Breast epithelium (tissue), 4 donors: ENCODE data around the gene MAB21L4. TPM values are rescaled to one million over a fixed set of nuclear protein-coding genes. Genes with fewer than 3 reads are reported as not detected.
A peak's percentile ranks its signal among the peaks of the same experiment; 100 is the strongest.

Source experiments
- DNase-seq, 2 donors: peaks; one replicate each; pipeline ENCODE4 v3.0.0-alpha.2; 2019; ENCODE audit warnings: low spot score in 2 of 2
- H3K27ac ChIP-seq, 2 donors: fragments of 200-600 bp; sonication (generic) in 1 of 2; one replicate each; pipeline ENCODE4 v1.5.1; 2016 to 2019; ENCODE audit warnings: mild to moderate bottlenecking in 1 of 2
- H3K27me3 ChIP-seq, 2 donors: fragments of 200-600 bp; sonication (generic) in 1 of 2; one replicate each; pipeline versions ENCODE4 v1.5.1 to v1.6.0; 2017 to 2019; ENCODE audit warnings: control low read depth in 1 of 2, mild to moderate bottlenecking in 1 of 2
- H3K36me3 ChIP-seq: fragments of 200-600 bp; one replicate; pipeline ENCODE4 v1.5.1; 2019
- H3K4me1 ChIP-seq, 2 donors: fragments of 200-600 bp; sonication (generic); one replicate each; pipeline ENCODE4 v1.5.1; 2016 to 2019; ENCODE audit warnings: control low read depth in 1 of 2
- H3K4me3 ChIP-seq, 3 donors: fragments of 200-600 bp; sonication (generic); 1 replicate in 2 of 3; 2 replicates in 1 of 3; pipeline ENCODE4 v1.5.1; 2016 to 2019; ENCODE audit warnings: mild to moderate bottlenecking in 3 of 3, moderate library complexity in 2 of 3
- H3K9me3 ChIP-seq, 2 donors: fragments of 200-600 bp; sonication (generic) in 1 of 2; one replicate each; pipeline ENCODE4 v1.5.1; 2016 to 2019; ENCODE audit warnings: control low read depth in 1 of 2
- POLR2A ChIP-seq: fragments of 450-650 bp; IDR thresholded peaks from one replicate; pipeline ENCODE4 v1.6.1; 2016; ENCODE audit warnings: antibody characterized with exemption, mild to moderate bottlenecking, moderate library complexity
- POLR2AphosphoS5 ChIP-seq, 3 donors: sonication (generic); formaldehyde crosslinking; IDR thresholded peaks; one replicate each; pipeline ENCODE4 v1.6.1; 2017; ENCODE audit warnings: antibody characterized with exemption in 3 of 3
- intact Hi-C: fragments of 100-400 bp; cut with DNase I; formaldehyde crosslinking; loops from one replicate; pipeline ENCODE4 v1.15.1; 2023; ENCODE audit warnings: low total_unique reads
- total RNA-seq, 3 donors: library from RNA; depleted of rRNA; stranded (reverse); fragments of >200 nt; gene quantifications; one replicate each; pipeline ENCODE4 v1.1.0, GENCODE V29; 2016
- TF ChIP-seq, protein P1 (sequence below), 3 donors: fragments of 450-650 bp; IDR thresholded peaks; one replicate each; pipeline ENCODE4 v1.5.1; 2016 to 2017; ENCODE audit warnings: antibody characterized with exemption in 3 of 3, mild to moderate bottlenecking in 3 of 3, moderate library complexity in 3 of 3

Gene MAB21L4
- total RNA-seq, 3 donors from 2014 or later, result 0.15 to 2.3 TPM; not detected in 1

DNA sequence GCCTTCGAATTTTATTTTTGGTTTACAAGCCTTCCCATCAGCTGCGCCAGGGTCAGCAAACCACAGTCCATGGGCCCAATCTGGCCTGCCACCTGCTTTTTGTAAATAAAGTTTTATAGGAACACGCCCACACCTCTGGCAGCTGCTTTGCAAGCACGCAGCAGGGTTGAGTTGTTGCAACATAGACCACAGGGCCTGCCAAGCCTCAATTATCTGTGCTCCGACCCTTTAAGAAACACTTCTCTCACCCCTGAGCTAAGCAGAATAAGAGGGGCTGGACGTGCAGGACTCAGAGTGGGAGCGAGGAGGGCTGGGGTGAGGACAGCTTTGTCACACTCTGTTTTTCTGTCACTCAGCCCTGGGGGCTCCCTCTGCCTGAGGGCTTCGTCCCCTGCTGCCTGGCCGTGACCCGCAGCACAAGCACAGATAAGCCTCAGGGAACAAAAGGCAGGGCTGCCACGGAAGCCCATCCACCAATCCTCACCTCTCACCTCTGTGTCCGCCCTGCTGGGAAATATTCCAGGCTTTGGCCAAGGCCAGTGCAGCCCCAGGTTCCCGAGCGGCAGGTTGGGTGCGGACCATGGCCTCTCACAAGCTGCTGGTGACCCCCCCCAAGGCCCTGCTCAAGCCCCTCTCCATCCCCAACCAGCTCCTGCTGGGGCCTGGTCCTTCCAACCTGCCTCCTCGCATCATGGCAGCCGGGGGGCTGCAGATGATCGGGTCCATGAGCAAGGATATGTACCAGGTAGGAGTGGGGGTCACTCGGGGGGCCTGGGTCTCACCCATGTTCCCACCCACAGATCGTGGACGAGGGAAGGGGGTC lies 27.5 kb downstream of the MAB21L4 start, which contains the start of gene AGXT:
Gene AGXT, plus strand, starts transcription at position 539 of the 823 bp plus-strand sequence. Its CDS starts 42 bp downstream, at position 581.
- H3K9me3 ChIP-seq, result no peaks in the 10 kb centered on the region
- no peak within 1 kb of the TSS for H3K27ac ChIP-seq
- no peaks in the 10 kb centered on the region for H3K27me3 ChIP-seq
- DNase-seq, result peak in 1 of 2 donors; percentile 47
- TF ChIP-seq POLR2A (no peak), POLR2AphosphoS5 (IDR thresholded peaks at IDR 0.05) (no peak)
- TF ChIP-seq, protein P1, sequence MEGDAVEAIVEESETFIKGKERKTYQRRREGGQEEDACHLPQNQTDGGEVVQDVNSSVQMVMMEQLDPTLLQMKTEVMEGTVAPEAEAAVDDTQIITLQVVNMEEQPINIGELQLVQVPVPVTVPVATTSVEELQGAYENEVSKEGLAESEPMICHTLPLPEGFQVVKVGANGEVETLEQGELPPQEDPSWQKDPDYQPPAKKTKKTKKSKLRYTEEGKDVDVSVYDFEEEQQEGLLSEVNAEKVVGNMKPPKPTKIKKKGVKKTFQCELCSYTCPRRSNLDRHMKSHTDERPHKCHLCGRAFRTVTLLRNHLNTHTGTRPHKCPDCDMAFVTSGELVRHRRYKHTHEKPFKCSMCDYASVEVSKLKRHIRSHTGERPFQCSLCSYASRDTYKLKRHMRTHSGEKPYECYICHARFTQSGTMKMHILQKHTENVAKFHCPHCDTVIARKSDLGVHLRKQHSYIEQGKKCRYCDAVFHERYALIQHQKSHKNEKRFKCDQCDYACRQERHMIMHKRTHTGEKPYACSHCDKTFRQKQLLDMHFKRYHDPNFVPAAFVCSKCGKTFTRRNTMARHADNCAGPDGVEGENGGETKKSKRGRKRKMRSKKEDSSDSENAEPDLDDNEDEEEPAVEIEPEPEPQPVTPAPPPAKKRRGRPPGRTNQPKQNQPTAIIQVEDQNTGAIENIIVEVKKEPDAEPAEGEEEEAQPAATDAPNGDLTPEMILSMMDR (IDR thresholded peaks at IDR 0.05), result no peak
- no peaks in the 10 kb centered on the region for H3K4me1 ChIP-seq
- no peaks in the 10 kb centered on the region for H3K36me3 ChIP-seq
- no peak within 1 kb of the TSS for H3K4me3 ChIP-seq
- intact Hi-C loops, result no loop called here

DNA sequence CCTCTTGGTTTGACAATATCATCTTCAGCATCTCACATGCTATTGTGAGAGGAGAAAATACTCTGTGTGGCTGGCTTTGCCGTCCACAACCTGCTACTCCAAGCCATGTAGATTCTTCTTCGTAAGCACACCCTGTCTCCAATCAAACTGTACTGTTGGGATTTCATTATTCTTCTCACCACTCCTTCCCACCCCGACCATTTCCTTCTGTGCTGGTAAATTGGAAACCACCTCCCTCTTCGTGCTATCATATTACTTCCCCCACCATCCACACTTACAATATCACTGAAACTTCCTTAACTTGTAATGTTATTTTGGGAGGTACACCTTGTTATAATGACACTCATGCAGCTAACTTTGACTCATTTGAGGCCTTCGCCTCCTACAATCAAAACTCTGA lies 30.6 kb downstream of the MAB21L4 start:
- H3K4me1 ChIP-seq, result no peaks in the 10 kb centered on the region
- no peaks in the 10 kb centered on the region for H3K9me3 ChIP-seq
- H3K27ac ChIP-seq, result no peak overlapping the region
- no peak overlapping the region for H3K4me3 ChIP-seq
- no peak for DNase-seq
- TF ChIP-seq, protein P1 (IDR thresholded peaks at IDR 0.05), result no peak
- TF ChIP-seq POLR2AphosphoS5 (IDR thresholded peaks at IDR 0.05), result no peak
- no peak for TF ChIP-seq POLR2A
- no peaks in the 10 kb centered on the region for H3K36me3 ChIP-seq
- H3K27me3 ChIP-seq, result no peaks in the 10 kb centered on the region
- intact Hi-C loops, result no loop called here

DNA sequence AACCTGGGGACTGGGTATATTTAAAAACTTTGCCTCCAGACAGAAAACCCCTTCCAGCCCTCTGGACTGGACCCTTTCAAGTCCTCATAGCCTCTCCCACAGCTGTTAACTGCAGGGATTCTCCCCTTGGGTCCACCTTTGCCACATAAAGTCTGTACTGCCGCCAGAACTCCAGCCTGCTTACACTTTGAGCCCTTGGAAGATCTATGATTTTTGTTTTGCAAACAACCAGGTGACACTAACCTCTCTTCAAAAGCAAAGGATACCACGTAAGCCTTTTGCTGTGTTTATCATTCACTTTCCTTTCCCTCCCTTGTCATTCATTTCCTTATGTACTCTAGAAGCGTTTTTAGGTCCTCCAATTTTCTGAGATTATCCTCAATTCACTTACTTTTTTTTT lies 31.5 kb downstream of the MAB21L4 start:
- intact Hi-C loops, result no loop called here

DNA sequence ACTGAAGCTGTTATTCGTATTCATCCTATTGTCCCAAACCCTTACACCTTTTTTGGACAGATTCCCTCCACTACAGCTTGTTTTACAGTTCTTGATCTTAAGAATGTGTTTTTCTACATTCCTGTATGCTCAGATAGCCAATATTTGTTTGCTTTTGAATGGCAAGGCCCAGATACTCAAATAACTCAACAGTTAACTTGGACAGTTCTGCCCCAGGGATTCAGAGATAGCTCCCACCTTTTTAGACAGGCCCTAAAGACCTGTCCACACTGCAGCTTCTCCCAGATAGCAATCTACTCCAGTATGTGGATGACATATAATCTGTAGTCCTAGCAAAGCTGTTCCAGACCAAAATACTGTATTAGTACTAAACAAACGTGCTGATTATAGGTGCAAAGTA lies 34.4 kb downstream of the MAB21L4 start:
- Histone ChIP-seq H3K4me1 (no peaks in the 10 kb centered on the region), H3K9me3 (no peaks in the 10 kb centered on the region), H3K36me3 (no peaks in the 10 kb centered on the region), H3K27me3 (no peaks in the 10 kb centered on the region), H3K27ac (no peak overlapping the region), H3K4me3 (no peak overlapping the region)
- no peak for TF ChIP-seq POLR2A
- no peak for TF ChIP-seq POLR2AphosphoS5 (IDR thresholded peaks at IDR 0.05)
- TF ChIP-seq, protein P1 (IDR thresholded peaks at IDR 0.05), result no peak
- DNase-seq, result no peak
- intact Hi-C loops, result no loop called here

More for the DNA sequence above, 31.5 kb downstream of the MAB21L4 start:
- no peak for DNase-seq
- H3K27ac ChIP-seq, result no peak overlapping the region
- H3K36me3 ChIP-seq, result no peaks in the 10 kb centered on the region
- H3K9me3 ChIP-seq, result no peaks in the 10 kb centered on the region
- TF ChIP-seq POLR2A (no peak), POLR2AphosphoS5 (IDR thresholded peaks at IDR 0.05) (no peak)
- TF ChIP-seq, protein P1 (IDR thresholded peaks at IDR 0.05), result no peak
- no peaks in the 10 kb centered on the region for H3K4me1 ChIP-seq
- H3K4me3 ChIP-seq, result no peak overlapping the region
- H3K27me3 ChIP-seq, result no peaks in the 10 kb centered on the region

DNA sequence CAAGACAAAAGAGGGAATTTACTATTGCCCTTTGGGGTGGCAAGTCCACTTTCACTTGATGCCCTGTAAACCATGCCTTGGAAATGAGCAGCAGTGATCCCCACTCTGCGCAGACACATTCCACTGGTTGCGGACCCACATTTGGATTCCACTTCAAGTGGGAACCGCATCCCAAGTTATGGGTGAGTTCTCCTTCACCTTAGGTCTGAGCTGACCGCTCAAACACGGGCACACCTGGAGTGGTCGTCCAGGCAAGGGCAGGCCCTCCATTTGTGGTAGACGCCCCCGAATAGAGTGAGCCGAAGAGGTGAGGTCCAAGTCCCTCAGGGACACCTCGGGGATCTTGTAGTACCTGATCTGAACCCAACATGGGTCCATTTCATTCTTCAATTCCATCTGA lies 37.1 kb downstream of the MAB21L4 start:
- no peak for DNase-seq
- Histone ChIP-seq H3K27ac (no peak overlapping the region), H3K27me3 (no peaks in the 10 kb centered on the region), H3K4me1 (no peaks in the 10 kb centered on the region), H3K4me3 (no peak overlapping the region), H3K9me3 (peaks cover 2 to 8% of the 10 kb centered on the region in 2 donors), H3K36me3 (no peaks in the 10 kb centered on the region)
- intact Hi-C loops, result no loop called here
- TF ChIP-seq, protein P1 (IDR thresholded peaks at IDR 0.05), result no peak
- no peak for TF ChIP-seq POLR2A
- no peak for TF ChIP-seq POLR2AphosphoS5 (IDR thresholded peaks at IDR 0.05)
